DOHH2 (cell line): ENCODE results near the gene S1PR1.
A peak's percentile ranks its signal among the peaks of the same experiment; 100 is the strongest.

ENCODE experiments used
- H3F3A ChIP-seq: fragments of 200-600 bp; sonication (generic), shearing (Covaris generic); 2 replicates; pipeline ENCODE4 v1.6.0; 2016; ENCODE audit warnings: antibody characterized with exemption, mild to moderate bottlenecking; ENCODE audit not compliant: control insufficient read depth, insufficient read depth
- H3K27ac ChIP-seq: fragments of 200-600 bp; sonication (generic); 2 replicates; pipeline ENCODE4 v1.5.1; 2014; ENCODE audit warnings: low read depth, mild to moderate bottlenecking, low read length, moderate library complexity
- H3K27me3 ChIP-seq: fragments of 200-600 bp; sonication (generic); 2 replicates; pipeline ENCODE4 v1.6.1; 2014; ENCODE audit warnings: mild to moderate bottlenecking, low read length, mixed read lengths; ENCODE audit not compliant: control insufficient read depth
- H3K36me3 ChIP-seq: fragments of 200-600 bp; sonication (generic); 2 replicates; pipeline ENCODE4 v1.6.1; 2014; ENCODE audit warnings: mild to moderate bottlenecking, low read length, moderate library complexity, mixed read lengths; ENCODE audit not compliant: control insufficient read depth
- H3K4me1 ChIP-seq: fragments of 200-600 bp; sonication (generic); 2 replicates; pipeline ENCODE4 v1.6.1; 2014; ENCODE audit warnings: mild to moderate bottlenecking, low read length, mixed read lengths; ENCODE audit not compliant: control insufficient read depth
- H3K4me2 ChIP-seq: fragments of 200-600 bp; sonication (generic); 2 replicates; pipeline ENCODE4 v1.6.0; 2014; ENCODE audit warnings: mild to moderate bottlenecking, low read length, moderate library complexity
- H3K4me3 ChIP-seq: fragments of 200-600 bp; sonication (generic); 2 replicates; pipeline ENCODE4 v1.5.1; 2014; ENCODE audit warnings: mild to moderate bottlenecking, low read length, mixed read lengths
- H3K79me2 ChIP-seq: fragments of 200-600 bp; sonication (generic); 2 replicates; pipeline ENCODE4 v1.6.1; 2014; ENCODE audit warnings: mild to moderate bottlenecking, low read length, mixed read lengths; ENCODE audit not compliant: control insufficient read depth
- H3K9me2 ChIP-seq: fragments of 200-600 bp; sonication (generic); replicated peaks from 2 replicates; pipeline ENCODE4 v1.6.1; 2014; ENCODE audit warnings: mild to moderate bottlenecking, low read length, mixed read lengths; ENCODE audit not compliant: control insufficient read depth
- H3K9me3 ChIP-seq: fragments of 200-600 bp; sonication (generic); 2 replicates; pipeline ENCODE4 v1.6.1; 2014; ENCODE audit warnings: antibody characterized with exemption, low read length, mixed read lengths; ENCODE audit not compliant: control insufficient read depth, insufficient read depth
- H4K20me1 ChIP-seq: fragments of 200-600 bp; sonication (generic); 2 replicates; pipeline ENCODE4 v1.6.0; 2014; ENCODE audit warnings: low read depth, mild to moderate bottlenecking, antibody characterized with exemption, low read length, moderate library complexity; ENCODE audit not compliant: control insufficient read depth, insufficient read depth
- CTCF ChIP-seq: fragments of 200-600 bp; sonication (generic); IDR thresholded peaks from one replicate; pipeline ENCODE4 v1.5.1; 2014; ENCODE audit warnings: antibody characterized with exemption, mild to moderate bottlenecking, low read depth, low read length; ENCODE audit not compliant: poor library complexity, severe bottlenecking
- EZH2phosphoT487 ChIP-seq: fragments of 200-600 bp; sonication (generic); IDR thresholded peaks from 2 replicates; pipeline ENCODE4 v1.6.1; 2017; ENCODE audit warnings: borderline replicate concordance, mild to moderate bottlenecking, antibody characterized with exemption, low read length, moderate library complexity, mixed read lengths

Gene S1PR1

GRCh38 chr1:101239095-101240040 is 2.5 kb downstream of the S1PR1 start:
- H3K4me2 ChIP-seq, result peak overlapping the region; percentile 83; the same call in 1 of the 2 replicates

GRCh38 chr1:101240041-101240430 is 3.2 kb downstream of the S1PR1 start:
- no peaks in the 10 kb centered on the region for H3K9me2 ChIP-seq
- H3K27ac ChIP-seq, result no peak overlapping the region
- peaks cover 67% of the 10 kb centered on the region for H3K4me1 ChIP-seq
- no peak for TF ChIP-seq CTCF
- TF ChIP-seq EZH2phosphoT487, result no peak
- H3K4me2 ChIP-seq, result no peak overlapping the region
- no peak overlapping the region for H3K4me3 ChIP-seq
- no peaks in the 10 kb centered on the region for H3K79me2 ChIP-seq
- peaks cover 26% of the 10 kb centered on the region for H3K27me3 ChIP-seq
- no peaks in the 10 kb centered on the region for H4K20me1 ChIP-seq
- H3K9me3 ChIP-seq, result no peaks in the 10 kb centered on the region
- H3F3A ChIP-seq, result peaks cover 3% of the 10 kb centered on the region; the same call in 1 of the 2 replicates
- H3K36me3 ChIP-seq, result no peaks in the 10 kb centered on the region

More at GRCh38 chr1:101239095-101240040, 2.5 kb downstream of the S1PR1 start:
- H3K9me3 ChIP-seq, result no peaks in the 10 kb centered on the region
- peaks cover 8% of the 10 kb centered on the region; the same call in 1 of the 2 replicates for H3F3A ChIP-seq
- TF ChIP-seq EZH2phosphoT487, result no peak
- TF ChIP-seq CTCF, result peak; percentile 64
- H3K4me3 ChIP-seq, result no peak overlapping the region
- H3K27me3 ChIP-seq, result peaks cover 33% of the 10 kb centered on the region
- H4K20me1 ChIP-seq, result no peaks in the 10 kb centered on the region
- H3K4me1 ChIP-seq, result peaks cover 64% of the 10 kb centered on the region
- H3K36me3 ChIP-seq, result no peaks in the 10 kb centered on the region
- H3K27ac ChIP-seq, result no peak overlapping the region
- H3K9me2 ChIP-seq, result no peaks in the 10 kb centered on the region
- H3K79me2 ChIP-seq, result no peaks in the 10 kb centered on the region

GRCh38 chr1:101241485-101242225 is 4.8 kb downstream of the S1PR1 start:
- Histone ChIP-seq H3K79me2 (no peaks in the 10 kb centered on the region), H3K36me3 (no peaks in the 10 kb centered on the region), H3K9me3 (no peaks in the 10 kb centered on the region), H3K4me2 (peak overlapping the region; percentile 14), H3K27ac (no peak overlapping the region), H3K4me3 (no peak overlapping the region), H3F3A (peaks cover 5% of the 10 kb centered on the region), H3K4me1 (peaks cover 67% of the 10 kb centered on the region), H4K20me1 (no peaks in the 10 kb centered on the region), H3K27me3 (peaks cover 10% of the 10 kb centered on the region), H3K9me2 (no peaks in the 10 kb centered on the region)
- TF ChIP-seq CTCF, result no peak
- TF ChIP-seq EZH2phosphoT487, result no peak
